ENCODE measurements around the gene FBXL16.
A peak's percentile ranks its signal among the peaks of the same experiment; 100 is the strongest.

The FBXL16 gene

GRCh38 chr16:686459-687260 lies 18.9 kb downstream of the FBXL16 start:
- DNase-seq = no peak

- peak in 1 of 2 experiments; percentile 55 for DNase-seq
Measured at GRCh38 chr16:685967-686366, 19.6 kb downstream of the FBXL16 start.

GRCh38 chr16:684961-685696 lies 20.5 kb downstream of the FBXL16 start:
- DNase-seq = peak in 1 of 2 experiments; percentile 77

GRCh38 chr16:684071-684794 lies 21.4 kb downstream of the FBXL16 start, which contains the start of gene JMJD8:
Gene JMJD8 (minus strand): TSS chr16:684334. CDS start chr16:684319, 15 bp downstream.
- DNase-seq = peak; percentile 84 to 96

GRCh38 chr16:683396-684070 lies 22.1 kb downstream of the FBXL16 start:
- DNase-seq = peak in 1 of 2 experiments; percentile 51

- no peak for DNase-seq
Measured at GRCh38 chr16:682493-683395, 22.9 kb downstream of the FBXL16 start.

- DNase-seq = no peak
Measured at GRCh38 chr16:681746-682427, 23.7 kb downstream of the FBXL16 start.

- DNase-seq = peak in 1 of 2 experiments; percentile 46
Measured at GRCh38 chr16:680967-681745, 24.4 kb downstream of the FBXL16 start.

- no peak for DNase-seq
Measured at GRCh38 chr16:680625-680945, 25.0 kb downstream of the FBXL16 start.

- peak in 1 of 2 experiments; percentile 89 for DNase-seq
Measured at GRCh38 chr16:679814-680624, 25.6 kb downstream of the FBXL16 start, which contains the start of gene STUB1. Gene STUB1 (plus strand): TSS chr16:680410. CDS start chr16:680526, 116 bp downstream.

GRCh38 chr16:678858-679813 lies 26.5 kb downstream of the FBXL16 start:
- DNase-seq = peak; percentile 50 to 83

GRCh38 chr16:678209-678857 lies 27.3 kb downstream of the FBXL16 start:
- DNase-seq = no peak

- DNase-seq = peak; percentile 65 to 88
Measured at GRCh38 chr16:677316-678190, 28.0 kb downstream of the FBXL16 start.

- DNase-seq = peak; percentile 65 to 82
Measured at GRCh38 chr16:676913-677312, 28.7 kb downstream of the FBXL16 start.

GRCh38 chr16:676565-676902 lies 29.1 kb downstream of the FBXL16 start:
- DNase-seq = no peak

GRCh38 chr16:675884-676564 lies 29.6 kb downstream of the FBXL16 start:
- no peak for DNase-seq
